ENCODE data around the gene C19orf25. TPM values are rescaled to one million over a fixed set of nuclear protein-coding genes. Genes with fewer than 3 reads are reported as not detected.

C19orf25 gene
- total RNA-seq, 2 experiments from 2014 or later: 27.0 to 28.7 TPM

DNA sequence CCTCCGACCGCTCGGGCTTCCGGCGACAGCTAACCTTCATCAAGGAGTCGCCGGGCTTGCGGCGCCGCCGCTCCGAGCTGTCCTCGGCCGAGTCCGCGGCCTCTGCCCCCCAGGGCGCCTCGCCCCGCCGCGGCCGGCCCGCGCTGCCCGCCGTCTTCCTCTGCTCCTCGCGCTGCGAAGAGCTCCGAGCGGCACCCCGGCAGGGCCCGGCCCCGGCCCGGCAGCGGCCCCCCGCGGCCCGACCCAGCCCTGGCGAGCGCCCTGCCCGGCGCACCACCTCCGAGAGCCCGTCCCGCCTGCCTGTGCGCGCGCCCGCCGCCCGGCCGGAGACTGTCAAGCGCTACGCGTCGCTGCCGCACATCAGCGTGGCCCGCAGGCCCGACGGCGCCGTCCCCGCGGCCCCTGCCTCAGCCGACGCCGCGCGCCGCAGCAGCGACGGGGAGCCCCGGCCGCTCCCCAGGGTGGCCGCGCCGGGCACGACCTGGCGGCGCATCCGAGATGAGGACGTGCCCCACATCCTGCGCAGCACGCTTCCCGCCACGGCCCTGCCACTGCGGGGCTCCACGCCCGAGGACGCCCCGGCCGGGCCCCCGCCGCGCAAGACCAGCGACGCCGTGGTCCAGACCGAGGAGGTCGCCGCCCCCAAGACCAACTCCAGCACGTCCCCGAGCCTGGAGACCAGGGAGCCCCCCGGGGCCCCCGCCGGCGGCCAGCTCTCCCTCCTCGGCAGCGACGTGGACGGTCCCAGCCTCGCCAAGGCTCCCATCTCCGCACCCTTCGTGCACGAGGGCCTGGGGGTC, 9.6 kb downstream of the C19orf25 start:
- Mint-ChIP-seq H3K36me3 (no peaks in the 10 kb centered on the region), H3K27me3 (peaks cover 24% of the 10 kb centered on the region), H3K4me1 (peaks cover 2% of the 10 kb centered on the region), H3K9me3 (no peaks in the 10 kb centered on the region), H3K4me3 (no peak overlapping the region), H3K27ac (no peak overlapping the region)
- peak; percentile 48 for DNase-seq

DNA sequence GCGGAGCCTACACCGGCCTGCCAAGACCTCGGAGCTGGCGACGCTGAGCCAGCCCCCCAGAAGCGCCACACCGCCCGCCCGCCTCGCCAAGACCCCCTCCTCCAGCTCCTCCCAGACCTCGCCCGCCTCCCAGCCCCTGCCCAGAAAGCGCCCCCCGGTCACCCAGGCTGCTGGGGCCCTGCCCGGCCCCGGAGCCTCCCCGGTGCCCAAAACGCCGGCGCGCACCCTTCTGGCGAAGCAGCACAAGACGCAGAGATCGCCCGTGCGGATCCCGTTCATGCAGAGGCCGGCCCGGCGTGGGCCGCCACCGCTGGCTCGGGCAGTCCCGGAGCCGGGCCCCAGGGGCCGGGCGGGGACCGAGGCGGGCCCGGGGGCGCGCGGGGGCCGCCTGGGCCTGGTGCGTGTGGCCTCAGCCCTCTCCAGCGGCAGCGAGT, 10.2 kb downstream of the C19orf25 start:
- DNase-seq: peak; percentile 51
- Mint-ChIP-seq H3K27ac (no peak overlapping the region), H3K4me3 (peak overlapping the region; percentile 22)

DNA sequence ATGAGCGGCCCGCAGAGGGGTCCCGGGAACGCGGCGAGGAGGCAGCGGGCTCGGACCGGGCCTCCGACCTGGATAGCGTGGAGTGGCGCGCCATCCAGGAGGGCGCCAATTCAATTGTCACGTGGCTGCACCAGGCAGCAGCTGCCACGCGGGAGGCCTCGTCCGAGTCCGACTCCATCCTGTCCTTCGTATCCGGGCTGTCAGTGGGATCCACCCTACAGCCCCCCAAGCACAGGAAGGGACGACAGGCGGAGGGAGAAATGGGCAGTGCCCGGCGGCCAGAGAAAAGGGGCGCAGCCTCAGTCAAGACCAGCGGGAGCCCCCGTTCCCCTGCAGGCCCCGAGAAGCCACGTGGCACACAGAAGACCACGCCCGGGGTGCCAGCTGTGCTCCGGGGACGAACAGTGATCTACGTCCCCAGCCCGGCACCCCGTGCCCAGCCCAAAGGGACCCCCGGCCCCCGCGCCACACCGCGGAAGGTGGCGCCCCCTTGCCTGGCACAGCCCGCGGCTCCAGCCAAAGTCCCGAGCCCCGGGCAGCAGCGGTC, 10.7 kb downstream of the C19orf25 start:
- Mint-ChIP-seq H3K9me3 (no peaks in the 10 kb centered on the region), H3K27me3 (peaks cover 24% of the 10 kb centered on the region), H3K4me1 (peaks cover 2% of the 10 kb centered on the region), H3K36me3 (no peaks in the 10 kb centered on the region), H3K27ac (no peak overlapping the region), H3K4me3 (no peak overlapping the region)
- DNase-seq: no peak

More for the DNA sequence above, 10.2 kb downstream of the C19orf25 start:
- peaks cover 24% of the 10 kb centered on the region for H3K27me3 Mint-ChIP-seq
- peaks cover 2% of the 10 kb centered on the region for H3K4me1 Mint-ChIP-seq
- no peaks in the 10 kb centered on the region for H3K9me3 Mint-ChIP-seq
- no peaks in the 10 kb centered on the region for H3K36me3 Mint-ChIP-seq

DNA sequence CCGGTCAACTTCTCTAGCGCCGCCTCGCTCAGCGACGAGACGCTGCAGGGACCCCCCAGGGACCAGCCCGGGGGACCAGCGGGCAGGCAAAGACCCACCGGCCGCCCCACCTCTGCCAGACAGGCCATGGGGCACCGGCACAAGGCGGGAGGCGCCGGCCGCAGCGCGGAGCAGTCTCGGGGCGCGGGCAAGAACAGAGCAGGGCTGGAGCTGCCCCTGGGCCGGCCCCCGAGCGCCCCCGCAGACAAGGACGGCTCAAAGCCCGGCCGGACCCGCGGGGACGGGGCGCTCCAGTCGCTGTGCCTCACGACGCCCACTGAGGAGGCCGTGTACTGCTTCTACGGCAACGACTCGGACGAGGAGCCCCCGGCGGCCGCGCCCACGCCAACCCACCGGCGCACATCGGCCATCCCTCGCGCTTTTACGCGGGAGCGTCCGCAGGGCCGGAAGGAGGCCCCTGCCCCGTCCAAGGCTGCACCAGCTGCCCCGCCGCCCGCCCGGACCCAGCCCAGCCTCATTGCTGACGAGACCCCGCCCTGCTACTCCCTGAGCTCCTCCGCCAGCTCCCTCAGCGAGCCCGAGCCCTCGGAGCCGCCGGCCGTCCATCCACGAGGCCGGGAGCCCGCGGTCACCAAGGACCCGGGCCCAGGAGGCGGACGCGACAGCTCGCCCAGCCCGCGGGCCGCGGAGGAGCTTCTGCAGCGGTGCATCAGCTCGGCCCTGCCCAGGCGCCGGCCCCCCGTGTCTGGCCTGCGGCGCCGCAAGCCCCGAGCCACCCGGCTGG, 11.3 kb downstream of the C19orf25 start:
- no peak overlapping the region for H3K27ac Mint-ChIP-seq

DNA sequence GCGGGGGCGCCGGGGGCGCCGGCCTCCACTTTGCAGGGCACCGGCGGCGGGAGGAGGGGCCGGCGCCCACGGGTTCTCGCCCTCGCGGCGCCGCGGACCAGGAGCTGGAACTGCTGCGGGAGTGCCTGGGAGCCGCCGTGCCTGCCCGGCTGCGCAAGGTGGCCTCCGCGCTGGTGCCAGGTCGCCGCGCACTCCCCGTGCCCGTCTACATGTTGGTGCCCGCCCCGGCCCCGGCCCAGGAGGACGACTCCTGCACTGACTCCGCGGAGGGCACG, 11.9 kb downstream of the C19orf25 start:
- Mint-ChIP-seq H3K36me3 (no peaks in the 10 kb centered on the region), H3K27ac (no peak overlapping the region), H3K27me3 (peaks cover 24% of the 10 kb centered on the region), H3K4me3 (no peak overlapping the region), H3K9me3 (no peaks in the 10 kb centered on the region), H3K4me1 (peaks cover 2% of the 10 kb centered on the region)
- DNase-seq: no peak

More for the DNA sequence above, 11.3 kb downstream of the C19orf25 start:
- H3K4me3 Mint-ChIP-seq: no peak overlapping the region
- no peak for DNase-seq
- no peaks in the 10 kb centered on the region for H3K9me3 Mint-ChIP-seq
- H3K27me3 Mint-ChIP-seq: peaks cover 24% of the 10 kb centered on the region
- no peaks in the 10 kb centered on the region for H3K36me3 Mint-ChIP-seq
- peaks cover 2% of the 10 kb centered on the region for H3K4me1 Mint-ChIP-seq

DNA sequence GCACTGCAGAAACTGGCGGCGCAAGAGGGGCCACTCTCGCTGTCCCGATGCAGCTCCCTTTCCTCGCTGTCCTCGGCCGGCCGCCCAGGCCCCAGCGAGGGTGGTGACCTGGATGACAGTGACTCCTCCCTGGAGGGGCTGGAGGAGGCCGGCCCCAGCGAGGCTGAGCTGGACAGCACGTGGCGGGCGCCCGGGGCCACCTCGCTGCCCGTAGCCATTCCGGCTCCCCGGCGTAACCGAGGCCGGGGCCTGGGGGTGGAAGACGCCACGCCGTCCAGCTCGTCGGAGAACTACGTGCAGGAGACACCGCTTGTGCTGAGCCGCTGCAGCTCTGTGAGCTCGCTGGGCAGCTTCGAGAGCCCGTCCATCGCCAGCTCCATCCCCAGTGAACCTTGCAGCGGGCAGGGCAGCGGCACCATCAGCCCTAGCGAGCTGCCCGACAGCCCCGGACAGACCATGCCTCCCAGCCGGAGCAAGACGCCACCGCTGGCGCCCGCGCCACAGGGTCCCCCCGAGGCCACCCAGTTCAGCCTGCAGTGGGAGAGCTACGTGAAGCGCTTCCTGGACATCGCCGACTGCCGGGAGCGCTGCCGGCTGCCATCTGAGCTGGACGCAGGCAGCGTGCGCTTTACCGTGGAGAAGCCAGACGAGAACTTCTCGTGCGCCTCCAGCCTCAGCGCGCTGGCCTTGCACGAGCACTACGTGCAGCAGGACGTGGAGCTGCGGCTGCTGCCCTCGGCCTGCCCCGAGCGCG, 12.4 kb downstream of the C19orf25 start:
- no peak overlapping the region for H3K27ac Mint-ChIP-seq
- no peak for DNase-seq
- H3K4me3 Mint-ChIP-seq: no peak overlapping the region
- H3K27me3 Mint-ChIP-seq: peaks cover 19% of the 10 kb centered on the region
- H3K36me3 Mint-ChIP-seq: no peaks in the 10 kb centered on the region
- H3K9me3 Mint-ChIP-seq: no peaks in the 10 kb centered on the region
- H3K4me1 Mint-ChIP-seq: peaks cover 2% of the 10 kb centered on the region

DNA sequence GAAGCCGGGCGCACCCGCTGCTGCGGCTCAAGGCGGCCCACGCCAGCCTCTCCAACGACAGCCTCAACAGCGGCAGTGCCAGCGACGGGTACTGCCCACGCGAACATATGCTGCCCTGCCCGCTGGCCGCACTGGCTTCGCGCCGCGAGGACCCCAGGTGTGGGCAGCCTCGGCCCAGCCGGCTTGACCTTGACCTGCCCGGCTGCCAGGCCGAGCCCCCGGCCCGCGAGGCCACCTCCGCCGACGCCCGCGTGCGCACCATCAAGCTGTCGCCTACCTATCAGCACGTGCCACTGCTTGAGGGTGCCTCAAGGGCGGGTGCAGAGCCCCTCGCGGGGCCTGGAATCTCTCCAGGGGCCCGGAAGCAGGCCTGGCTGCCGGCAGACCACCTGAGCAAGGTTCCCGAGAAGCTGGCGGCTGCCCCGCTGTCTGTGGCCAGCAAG, 13.0 kb downstream of the C19orf25 start:
- H3K36me3 Mint-ChIP-seq: no peaks in the 10 kb centered on the region
- peaks cover 16% of the 10 kb centered on the region for H3K27me3 Mint-ChIP-seq
- peaks cover 2% of the 10 kb centered on the region for H3K4me1 Mint-ChIP-seq
- DNase-seq: no peak
- no peaks in the 10 kb centered on the region for H3K9me3 Mint-ChIP-seq
- H3K4me3 Mint-ChIP-seq: no peak overlapping the region
- no peak overlapping the region for H3K27ac Mint-ChIP-seq

DNA sequence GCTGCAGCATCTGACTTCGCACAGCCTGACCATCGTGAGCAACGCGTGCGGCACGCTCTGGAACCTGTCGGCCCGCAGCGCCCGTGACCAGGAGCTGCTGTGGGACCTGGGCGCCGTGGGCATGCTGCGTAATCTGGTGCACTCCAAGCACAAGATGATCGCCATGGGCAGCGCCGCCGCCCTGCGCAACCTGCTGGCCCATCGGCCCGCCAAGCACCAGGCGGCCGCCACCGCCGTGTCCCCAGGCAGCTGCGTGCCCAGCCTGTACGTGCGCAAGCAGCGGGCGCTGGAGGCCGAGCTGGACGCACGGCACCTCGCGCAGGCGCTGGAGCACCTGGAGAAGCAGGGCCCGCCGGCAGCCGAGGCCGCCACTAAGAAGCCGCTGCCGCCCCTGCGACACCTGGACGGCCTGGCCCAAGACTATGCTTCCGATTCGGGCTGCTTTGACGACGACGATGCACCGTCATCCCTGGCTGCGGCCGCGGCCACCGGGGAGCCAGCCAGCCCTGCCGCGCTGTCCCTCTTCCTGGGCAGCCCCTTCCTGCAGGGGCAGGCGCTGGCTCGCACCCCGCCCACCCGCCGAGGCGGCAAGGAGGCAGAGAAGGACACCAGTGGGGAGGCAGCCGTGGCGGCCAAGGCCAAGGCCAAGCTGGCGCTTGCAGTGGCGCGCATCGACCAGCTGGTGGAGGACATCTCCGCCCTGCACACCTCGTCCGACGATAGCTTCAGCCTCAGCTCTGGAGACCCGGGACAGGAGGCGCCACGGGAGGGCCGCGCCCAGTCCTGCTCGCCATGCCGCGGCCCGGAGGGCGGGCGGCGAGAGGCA, 13.6 kb downstream of the C19orf25 start:
- no peaks in the 10 kb centered on the region for H3K36me3 Mint-ChIP-seq
- no peaks in the 10 kb centered on the region for H3K9me3 Mint-ChIP-seq
- DNase-seq: peak; percentile 44

DNA sequence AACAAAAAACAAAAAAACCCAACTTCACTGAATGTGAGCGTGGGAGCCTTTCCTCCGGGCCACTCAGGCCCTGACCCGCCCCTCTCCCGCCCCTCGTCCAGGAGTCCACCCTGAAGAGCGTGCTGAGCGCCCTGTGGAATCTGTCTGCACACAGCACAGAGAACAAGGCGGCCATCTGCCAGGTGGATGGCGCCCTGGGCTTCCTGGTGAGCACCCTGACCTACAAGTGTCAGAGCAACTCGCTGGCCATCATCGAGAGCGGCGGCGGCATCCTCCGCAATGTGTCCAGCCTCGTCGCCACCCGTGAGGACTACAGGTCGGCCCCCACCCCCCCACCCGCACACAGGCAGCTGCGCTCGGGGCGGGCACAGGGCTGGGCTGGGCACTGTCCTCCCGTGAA, 17.2 kb downstream of the C19orf25 start:
- peaks cover 3% of the 10 kb centered on the region for H3K4me1 Mint-ChIP-seq

More for the DNA sequence above, 13.6 kb downstream of the C19orf25 start:
- H3K27ac Mint-ChIP-seq: no peak overlapping the region
- H3K4me3 Mint-ChIP-seq: no peak overlapping the region
- peaks cover 16% of the 10 kb centered on the region for H3K27me3 Mint-ChIP-seq
- peaks cover 2% of the 10 kb centered on the region for H3K4me1 Mint-ChIP-seq

DNA sequence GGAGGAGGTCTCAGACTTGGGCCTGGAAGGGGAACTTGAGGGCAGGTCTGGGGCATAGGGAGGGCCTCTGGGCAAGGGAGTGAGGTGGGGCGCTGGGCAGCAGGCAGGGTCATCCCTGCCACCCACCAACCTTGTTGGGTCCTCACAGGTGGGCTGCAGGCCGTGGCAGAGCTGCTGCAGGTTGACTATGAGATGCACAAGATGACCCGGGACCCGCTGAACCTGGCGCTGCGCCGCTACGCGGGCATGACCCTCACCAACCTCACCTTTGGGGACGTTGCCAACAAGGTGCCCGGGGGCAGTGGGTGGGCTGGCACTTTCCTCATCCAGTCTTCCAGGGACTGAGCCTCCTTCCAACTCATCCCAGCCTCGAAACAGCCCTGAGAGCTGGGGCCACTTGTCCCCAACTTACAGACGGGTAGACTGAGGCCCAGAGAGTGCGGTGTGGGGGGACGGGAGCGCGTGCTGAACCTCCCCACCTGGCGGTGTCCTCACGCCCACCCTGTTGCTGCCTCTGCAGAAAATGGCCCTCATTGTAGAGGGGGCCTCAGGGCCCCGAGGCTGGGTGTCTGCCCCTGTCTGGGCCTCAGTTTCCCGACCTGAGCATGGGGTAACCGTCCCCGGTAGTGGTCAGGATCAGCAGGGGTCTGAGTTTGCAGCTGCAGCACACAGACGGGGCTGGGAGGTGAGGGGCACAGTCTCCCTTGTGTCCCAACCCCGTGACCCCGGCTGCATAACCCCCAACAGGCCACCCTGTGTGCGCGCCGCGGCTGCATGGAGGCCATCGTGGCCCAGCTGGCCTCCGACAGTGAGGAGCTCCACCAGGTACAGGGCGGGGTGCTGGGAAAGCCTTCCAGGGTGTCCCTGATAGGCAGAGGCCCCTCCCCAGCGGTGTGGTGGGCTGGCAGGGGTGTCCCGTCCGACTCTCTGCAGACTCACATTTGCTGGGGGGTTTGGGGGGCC, 18.7 kb downstream of the C19orf25 start:
- peaks cover 7% of the 10 kb centered on the region for H3K36me3 Mint-ChIP-seq
- peaks cover 8% of the 10 kb centered on the region for H3K4me1 Mint-ChIP-seq
- no peak overlapping the region for H3K27ac Mint-ChIP-seq
- DNase-seq: no peak
- no peaks in the 10 kb centered on the region for H3K9me3 Mint-ChIP-seq
- no peak overlapping the region for H3K4me3 Mint-ChIP-seq
- H3K27me3 Mint-ChIP-seq: peaks cover 33% of the 10 kb centered on the region

More for the DNA sequence above, 17.2 kb downstream of the C19orf25 start:
- Mint-ChIP-seq H3K4me3 (no peak overlapping the region), H3K9me3 (no peaks in the 10 kb centered on the region), H3K27me3 (peaks cover 25% of the 10 kb centered on the region), H3K36me3 (peaks cover 3% of the 10 kb centered on the region), H3K27ac (no peak overlapping the region)
- no peak for DNase-seq

DNA sequence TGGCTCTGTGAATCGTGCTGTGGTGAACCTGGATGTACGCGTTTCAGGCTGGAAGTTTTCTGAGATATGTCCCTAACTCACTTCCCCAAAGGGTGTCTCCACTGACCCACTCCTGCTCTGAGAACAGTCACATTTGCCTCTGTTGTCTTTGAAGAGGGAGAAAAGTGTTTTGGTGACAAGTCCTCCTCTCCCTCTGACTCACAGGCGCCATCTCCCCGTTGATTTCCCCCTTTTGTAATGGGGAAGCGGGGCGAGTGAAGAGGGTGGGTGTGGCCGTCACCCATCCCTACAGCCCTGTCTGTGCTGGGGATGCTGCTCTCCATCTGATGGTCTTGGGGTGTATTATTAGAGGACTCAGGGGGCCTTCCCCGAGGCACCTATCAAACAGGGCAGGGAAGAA, 19.5 kb downstream of the C19orf25 start:
- no peak overlapping the region for H3K27ac Mint-ChIP-seq
- DNase-seq: no peak
- peaks cover 36% of the 10 kb centered on the region for H3K27me3 Mint-ChIP-seq
- no peaks in the 10 kb centered on the region for H3K9me3 Mint-ChIP-seq
- H3K4me3 Mint-ChIP-seq: no peak overlapping the region
- peaks cover 8% of the 10 kb centered on the region for H3K4me1 Mint-ChIP-seq
- H3K36me3 Mint-ChIP-seq: peaks cover 7% of the 10 kb centered on the region

DNA sequence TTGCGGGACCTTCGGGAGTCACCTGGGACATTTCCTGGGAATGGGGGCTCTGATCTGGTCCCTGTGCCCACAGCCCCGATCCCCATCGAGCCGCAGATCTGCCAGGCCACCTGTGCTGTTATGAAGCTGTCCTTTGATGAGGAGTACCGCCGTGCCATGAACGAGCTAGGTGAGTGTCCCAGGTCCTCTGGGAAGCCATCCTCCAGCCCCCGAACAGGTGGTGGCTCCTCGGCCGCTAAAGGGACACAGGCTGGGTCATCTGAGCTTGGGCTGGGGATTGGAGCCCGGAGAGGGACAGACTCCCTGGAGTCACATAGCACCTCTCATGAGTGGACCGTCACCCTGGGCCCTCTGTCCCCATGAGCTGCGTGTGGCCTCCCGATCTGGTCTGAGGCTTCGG, 21.1 kb downstream of the C19orf25 start:
- peaks cover 8% of the 10 kb centered on the region for H3K4me1 Mint-ChIP-seq

DNA sequence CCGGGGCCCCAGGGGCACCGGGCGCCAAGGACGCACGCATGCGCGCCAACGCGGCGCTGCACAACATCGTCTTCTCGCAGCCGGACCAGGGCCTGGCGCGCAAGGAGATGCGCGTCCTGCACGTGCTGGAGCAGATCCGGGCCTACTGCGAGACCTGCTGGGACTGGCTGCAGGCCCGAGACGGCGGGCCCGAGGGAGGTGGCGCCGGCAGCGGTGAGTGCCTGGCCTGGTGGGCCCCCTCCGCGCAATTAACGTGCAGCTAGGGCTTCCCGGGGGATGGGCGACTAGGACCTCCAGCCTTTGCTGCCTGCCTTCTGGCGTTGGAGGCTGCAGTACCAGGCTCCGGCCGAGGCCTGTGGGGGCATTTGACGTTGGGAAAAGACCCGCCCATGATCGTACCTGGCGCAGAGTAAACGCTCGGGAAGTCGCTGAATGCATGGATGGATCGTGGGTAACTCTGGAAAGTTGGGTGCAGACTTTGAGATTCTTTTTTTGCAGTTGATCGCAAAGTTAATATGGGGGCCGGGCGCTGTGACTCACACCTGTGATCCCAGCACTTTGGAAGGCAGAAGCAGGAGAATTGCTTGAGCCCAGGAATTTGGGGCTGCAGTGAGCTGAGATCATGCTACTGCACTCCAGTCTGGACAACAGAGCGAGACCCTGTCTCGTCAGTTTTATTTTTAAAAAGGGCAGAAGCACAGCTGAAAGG, 21.8 kb downstream of the C19orf25 start:
- Mint-ChIP-seq H3K9me3 (no peaks in the 10 kb centered on the region), H3K4me3 (no peak overlapping the region), H3K4me1 (peaks cover 8% of the 10 kb centered on the region), H3K27me3 (peaks cover 55% of the 10 kb centered on the region), H3K36me3 (peaks cover 7% of the 10 kb centered on the region), H3K27ac (no peak overlapping the region)
- no peak for DNase-seq

More for the DNA sequence above, 21.1 kb downstream of the C19orf25 start:
- H3K27ac Mint-ChIP-seq: no peak overlapping the region
- H3K9me3 Mint-ChIP-seq: no peaks in the 10 kb centered on the region
- peaks cover 7% of the 10 kb centered on the region for H3K36me3 Mint-ChIP-seq
- no peak overlapping the region for H3K4me3 Mint-ChIP-seq
- H3K27me3 Mint-ChIP-seq: peaks cover 48% of the 10 kb centered on the region
- DNase-seq: no peak

Measured in activated naive CD8-positive, alpha-beta T cell treated with anti-CD3 and anti-CD28 coated beads for 36 hours (primary cell).